GM12872 (cell line): ENCODE data around the gene RANBP2.

Experiments
- CTCF ChIP-seq: IDR thresholded peaks from 3 replicates; pipeline ENCODE4 v1.5.1; 2011; ENCODE audit warnings: low read depth, mild to moderate bottlenecking, low read length, moderate library complexity; ENCODE audit not compliant: insufficient read depth

The RANBP2 gene

GRCh38 chr2:108806371-108807113 lies 87.3 kb downstream of the RANBP2 start:
- no peak for TF ChIP-seq CTCF

GRCh38 chr2:108809936-108810335 lies 90.7 kb downstream of the RANBP2 start:
- no peak for TF ChIP-seq CTCF

GRCh38 chr2:108810993-108811957 lies 92.0 kb downstream of the RANBP2 start:
- no peak for TF ChIP-seq CTCF

- no peak for TF ChIP-seq CTCF
Measured at GRCh38 chr2:108813732-108814131, 94.5 kb downstream of the RANBP2 start.

GRCh38 chr2:108820482-108820881 lies 101.2 kb downstream of the RANBP2 start:
- no peak for TF ChIP-seq CTCF

- TF ChIP-seq CTCF = no peak
Measured at GRCh38 chr2:108823286-108823685, 104.0 kb downstream of the RANBP2 start.

- no peak for TF ChIP-seq CTCF
Measured at GRCh38 chr2:108824316-108825070, 105.2 kb downstream of the RANBP2 start.
